SKM-1 treated with dmso at 0.1 percent for 144 hours (cell line): Measurements from ENCODE around the gene RASL10A.

Experiments
- DNase-seq: peaks from one replicate; lab custom pipeline; 2025; ENCODE audit not compliant: unreplicated experiment; lab: John Stamatoyannopoulos, UW

Gene RASL10A

GRCh38 chr22:29270475-29271271 is 44.8 kb downstream of the RASL10A start:
- no peak for DNase-seq

- no peak for DNase-seq
Measured at GRCh38 chr22:29269731-29270474, 45.6 kb downstream of the RASL10A start.

- no peak for DNase-seq
Measured at GRCh38 chr22:29269230-29269604, 46.3 kb downstream of the RASL10A start.

GRCh38 chr22:29268511-29269229 is 46.8 kb downstream of the RASL10A start:
- peak; percentile 31 for DNase-seq

- DNase-seq: peak; percentile 92
Measured at GRCh38 chr22:29267858-29268510, 47.5 kb downstream of the RASL10A start, which contains the start of the genes EWSR1 and RHBDD3. EWSR1 (plus strand) TSS chr22:29268268; CDS start chr22:29268337, 69 bp downstream. RHBDD3 (minus strand) TSS chr22:29267981; CDS start chr22:29265626, 2,355 bp downstream.

GRCh38 chr22:29267462-29267857 is 48.0 kb downstream of the RASL10A start:
- DNase-seq: no peak

- no peak for DNase-seq
Measured at GRCh38 chr22:29266564-29267461, 48.7 kb downstream of the RASL10A start.

GRCh38 chr22:29265929-29266328 is 49.6 kb downstream of the RASL10A start:
- no peak for DNase-seq

- no peak for DNase-seq
Measured at GRCh38 chr22:29265305-29265704, 50.2 kb downstream of the RASL10A start.

GRCh38 chr22:29263791-29264276 is 51.7 kb downstream of the RASL10A start:
- DNase-seq: no peak
